ENCODE data around the gene RDX. TPM values are rescaled to one million over a fixed set of nuclear protein-coding genes. Genes with fewer than 3 reads are reported as not detected.
"Not testable (repeated sequence)": the region's sequence is repeated elsewhere in the genome, so short reads cannot be mapped to it uniquely, and the experiment has no call there.

Gene RDX
- total RNA-seq, 1 donor from 2014 or later, result 167 TPM

- no peak overlapping the region for H3K4me3 Mint-ChIP-seq
- H3K27me3 Mint-ChIP-seq (ENCODE audit: low read depth), result no peaks in the 10 kb centered on the region
- peak; percentile 41 for TF ChIP-seq CTCF (conservative IDR thresholded peaks at IDR 0.05)
- no peaks in the 10 kb centered on the region for H3K9me3 Mint-ChIP-seq
- no peak overlapping the region for H3K27ac Mint-ChIP-seq (ENCODE audit: unreplicated experiment)
- peaks cover 46% of the 10 kb centered on the region for H3K4me1 Mint-ChIP-seq
- no peaks in the 10 kb centered on the region for H3K36me3 Mint-ChIP-seq (ENCODE audit: low read depth)
- no peak for DNase-seq (ENCODE audit: low read depth, low spot score)
Observed at GRCh38 chr11:110286298-110287040, 9.9 kb downstream of the RDX start.

GRCh38 chr11:110283862-110284261 is 12.6 kb downstream of the RDX start:
- no peaks in the 10 kb centered on the region for H3K36me3 Mint-ChIP-seq (ENCODE audit: low read depth)
- no peak for TF ChIP-seq CTCF (conservative IDR thresholded peaks at IDR 0.05)
- H3K9me3 Mint-ChIP-seq, result no peaks in the 10 kb centered on the region
- peaks cover 29% of the 10 kb centered on the region for H3K4me1 Mint-ChIP-seq
- no peak for DNase-seq (ENCODE audit: low read depth, low spot score)
- no peak overlapping the region for H3K4me3 Mint-ChIP-seq
- H3K27ac Mint-ChIP-seq (ENCODE audit: unreplicated experiment), result no peak overlapping the region
- no peaks in the 10 kb centered on the region for H3K27me3 Mint-ChIP-seq (ENCODE audit: low read depth)

- H3K4me3 Mint-ChIP-seq; DNase-seq (ENCODE audit: low read depth, low spot score); H3K27me3 Mint-ChIP-seq (ENCODE audit: low read depth); H3K4me1 Mint-ChIP-seq; H3K9me3 Mint-ChIP-seq; H3K27ac Mint-ChIP-seq (ENCODE audit: unreplicated experiment): not testable (repeated sequence)
- peaks cover 12% of the 10 kb centered on the region for H3K36me3 Mint-ChIP-seq (ENCODE audit: low read depth)
Observed at GRCh38 chr11:110280595-110280994, 15.8 kb downstream of the RDX start.

- Mint-ChIP-seq H3K27me3 (ENCODE audit: low read depth) (no peaks in the 10 kb centered on the region), H3K4me3 (no peak overlapping the region), H3K9me3 (no peaks in the 10 kb centered on the region), H3K4me1 (peaks cover 8% of the 10 kb centered on the region), H3K27ac (ENCODE audit: unreplicated experiment) (no peak overlapping the region), H3K36me3 (ENCODE audit: low read depth) (peaks cover 12% of the 10 kb centered on the region)
- TF ChIP-seq CTCF (conservative IDR thresholded peaks at IDR 0.05), result no peak
- DNase-seq (ENCODE audit: low read depth, low spot score), result no peak
Observed at GRCh38 chr11:110279881-110280280, 16.5 kb downstream of the RDX start.

- H3K9me3 Mint-ChIP-seq, result no peaks in the 10 kb centered on the region
- H3K36me3 Mint-ChIP-seq (ENCODE audit: low read depth), result peaks cover 14% of the 10 kb centered on the region
- no peak for DNase-seq (ENCODE audit: low read depth, low spot score)
- no peaks in the 10 kb centered on the region for H3K4me1 Mint-ChIP-seq
- no peak overlapping the region for H3K27ac Mint-ChIP-seq (ENCODE audit: unreplicated experiment)
- no peak for TF ChIP-seq CTCF (conservative IDR thresholded peaks at IDR 0.05)
- no peaks in the 10 kb centered on the region for H3K27me3 Mint-ChIP-seq (ENCODE audit: low read depth)
- H3K4me3 Mint-ChIP-seq, result no peak overlapping the region
Observed at GRCh38 chr11:110272919-110273318, 23.5 kb downstream of the RDX start.

- TF ChIP-seq CTCF (conservative IDR thresholded peaks at IDR 0.05), result no peak
Observed at GRCh38 chr11:110269996-110270395, 26.4 kb downstream of the RDX start.

More at GRCh38 chr11:110269996-110270395, 26.4 kb downstream of the RDX start:
- Mint-ChIP-seq H3K27ac (ENCODE audit: unreplicated experiment) (no peak overlapping the region), H3K4me3 (no peak overlapping the region), H3K27me3 (ENCODE audit: low read depth) (no peaks in the 10 kb centered on the region), H3K36me3 (ENCODE audit: low read depth) (peaks cover 3% of the 10 kb centered on the region), H3K9me3 (no peaks in the 10 kb centered on the region), H3K4me1 (no peaks in the 10 kb centered on the region)
- DNase-seq (ENCODE audit: low read depth, low spot score), result no peak
